ENCODE data around the gene C10orf105.

C10orf105 gene

GRCh38 chr10:71697938-71698709, 21.5 kb downstream of the C10orf105 start:
- DNase-seq, result peak; percentile 54

GRCh38 chr10:71696628-71697326, 22.8 kb downstream of the C10orf105 start:
- DNase-seq, result peak; percentile 83

GRCh38 chr10:71695502-71696476, 23.8 kb downstream of the C10orf105 start:
- DNase-seq, result no peak

GRCh38 chr10:71694567-71694968, 25.0 kb downstream of the C10orf105 start:
- peak; percentile 56 for DNase-seq

GRCh38 chr10:71694039-71694501, 25.5 kb downstream of the C10orf105 start:
- DNase-seq, result no peak

GRCh38 chr10:71693377-71693776, 26.2 kb downstream of the C10orf105 start:
- no peak for DNase-seq

GRCh38 chr10:71692598-71693306, 26.8 kb downstream of the C10orf105 start:
- no peak for DNase-seq

GRCh38 chr10:71691405-71691804, 28.2 kb downstream of the C10orf105 start:
- DNase-seq, result no peak

- DNase-seq, result no peak
These were observed 29.4 kb downstream of the C10orf105 start for GRCh38 chr10:71690094-71690720.

- DNase-seq, result no peak
These were observed 31.3 kb downstream of the C10orf105 start for GRCh38 chr10:71688256-71688655.

- no peak for DNase-seq
These were observed 32.1 kb downstream of the C10orf105 start for GRCh38 chr10:71687480-71687879.

GRCh38 chr10:71687077-71687476, 32.5 kb downstream of the C10orf105 start:
- DNase-seq, result no peak

- no peak for DNase-seq
These were observed 33.9 kb downstream of the C10orf105 start for GRCh38 chr10:71685554-71686232.

GRCh38 chr10:71684356-71685173, 35.0 kb downstream of the C10orf105 start:
- no peak for DNase-seq

- no peak for DNase-seq
These were observed 36.3 kb downstream of the C10orf105 start for GRCh38 chr10:71683301-71683700.

- DNase-seq, result no peak
These were observed 37.6 kb downstream of the C10orf105 start for GRCh38 chr10:71681977-71682376.

GRCh38 chr10:71679425-71679824, 40.2 kb downstream of the C10orf105 start:
- DNase-seq, result no peak

- DNase-seq, result no peak
These were observed 41.3 kb downstream of the C10orf105 start for GRCh38 chr10:71678057-71678805.

- DNase-seq, result no peak
These were observed 42.3 kb downstream of the C10orf105 start for GRCh38 chr10:71677261-71677660.
